ENCODE results near the gene PRKAR1B.

DNA sequence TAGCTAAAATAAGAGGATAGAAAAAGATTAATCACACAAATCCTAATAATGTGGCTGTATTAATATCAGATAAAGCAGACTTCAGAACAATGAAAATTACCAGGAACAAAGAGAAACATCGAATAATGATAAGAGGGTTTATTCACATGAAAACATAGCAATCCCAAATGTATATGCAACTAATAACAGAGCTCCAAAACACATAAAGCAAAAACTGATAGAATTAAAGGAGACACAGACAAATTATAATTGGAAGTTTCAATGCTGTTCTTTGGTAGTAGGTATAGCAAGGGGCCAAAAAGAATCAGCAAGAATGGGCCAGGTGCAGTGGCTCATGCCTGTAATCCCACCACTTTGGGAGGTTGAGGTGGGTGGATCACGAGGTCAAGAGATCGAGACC lies 24.0 kb downstream of the PRKAR1B start:
- TF ChIP-seq, protein P1, sequence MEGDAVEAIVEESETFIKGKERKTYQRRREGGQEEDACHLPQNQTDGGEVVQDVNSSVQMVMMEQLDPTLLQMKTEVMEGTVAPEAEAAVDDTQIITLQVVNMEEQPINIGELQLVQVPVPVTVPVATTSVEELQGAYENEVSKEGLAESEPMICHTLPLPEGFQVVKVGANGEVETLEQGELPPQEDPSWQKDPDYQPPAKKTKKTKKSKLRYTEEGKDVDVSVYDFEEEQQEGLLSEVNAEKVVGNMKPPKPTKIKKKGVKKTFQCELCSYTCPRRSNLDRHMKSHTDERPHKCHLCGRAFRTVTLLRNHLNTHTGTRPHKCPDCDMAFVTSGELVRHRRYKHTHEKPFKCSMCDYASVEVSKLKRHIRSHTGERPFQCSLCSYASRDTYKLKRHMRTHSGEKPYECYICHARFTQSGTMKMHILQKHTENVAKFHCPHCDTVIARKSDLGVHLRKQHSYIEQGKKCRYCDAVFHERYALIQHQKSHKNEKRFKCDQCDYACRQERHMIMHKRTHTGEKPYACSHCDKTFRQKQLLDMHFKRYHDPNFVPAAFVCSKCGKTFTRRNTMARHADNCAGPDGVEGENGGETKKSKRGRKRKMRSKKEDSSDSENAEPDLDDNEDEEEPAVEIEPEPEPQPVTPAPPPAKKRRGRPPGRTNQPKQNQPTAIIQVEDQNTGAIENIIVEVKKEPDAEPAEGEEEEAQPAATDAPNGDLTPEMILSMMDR (IDR thresholded peaks at IDR 0.05) = no peak
- no peak for TF ChIP-seq EZH2 (IDR thresholded peaks at IDR 0.05; ENCODE audit: borderline replicate concordance, insufficient read depth, low read depth, low read length, poor library complexity, severe bottlenecking)

All from B cell (primary cell).